Naive thymus-derived CD4-positive, alpha-beta T cell (primary cell): Measurements from ENCODE around the gene ZAP70. TPM values are rescaled to one million over a fixed set of nuclear protein-coding genes. Genes with fewer than 3 reads are reported as not detected.
A peak's percentile ranks its signal among the peaks of the same experiment; 100 is the strongest.

Experiments
- ATAC-seq: fragments of 150-1000 bp; cut with Tn5 transposase; 2 replicates; pipeline ENCODE4 v1.10.0; 2021; ENCODE audit warnings: mild to moderate bottlenecking, moderate library complexity
- CTCF ChIA-PET: fragments of 350-600 bp; sonication (Branson Sonifier 250); formaldehyde crosslinking; loops from one replicate; lab custom pipeline; 2021; ENCODE audit warnings: antibody characterized with exemption; lab: Charles Lee
- POLR2A ChIA-PET: fragments of 350-600 bp; sonication (Branson Sonifier 250); formaldehyde crosslinking; loops from one replicate; lab custom pipeline; 2021; ENCODE audit warnings: antibody characterized with exemption, inconsistent platforms; lab: Charles Lee
- DNase-seq, 9 donors: peaks; one replicate each; pipeline versions ENCODE4 v3.0.0 to v3.0.0-alpha.2; 2020 to 2022; ENCODE audit warnings: mixed read lengths in 1 of 9
- H3K27ac ChIP-seq: one replicate; pipeline ENCODE4 v1.7.0; 2013; ENCODE audit warnings: mild to moderate bottlenecking, low read depth, low read length, moderate library complexity
- H3K27me3 ChIP-seq, 2 donors: one replicate each; pipeline ENCODE4 v1.7.0; 2013; ENCODE audit warnings: low read length in 2 of 2, mild to moderate bottlenecking in 2 of 2, moderate library complexity in 2 of 2; ENCODE audit not compliant: control insufficient read depth in 2 of 2, insufficient read depth in 2 of 2
- H3K36me3 ChIP-seq, 3 experiments: 1 replicate in 2 of 3; 2 replicates in 1 of 3; pipeline ENCODE4 v1.7.0; 2013; ENCODE audit warnings: low read length in 3 of 3, mild to moderate bottlenecking in 3 of 3, moderate library complexity in 1 of 3; ENCODE audit not compliant: insufficient read depth in 3 of 3, control insufficient read depth in 2 of 3
- H3K4me1 ChIP-seq, 2 donors: one replicate each; pipeline ENCODE4 v1.7.0; 2013; ENCODE audit warnings: low read length in 2 of 2, mild to moderate bottlenecking in 2 of 2, moderate library complexity in 1 of 2; ENCODE audit not compliant: control insufficient read depth in 2 of 2, insufficient read depth in 2 of 2
- H3K4me3 ChIP-seq: 2 replicates; pipeline ENCODE4 v1.7.0; 2013; ENCODE audit warnings: mild to moderate bottlenecking, low read length
- H3K9me3 ChIP-seq, 3 experiments: 1 replicate in 2 of 3; 2 replicates in 1 of 3; pipeline ENCODE4 v1.7.0; 2013; ENCODE audit warnings: low read length in 3 of 3; ENCODE audit not compliant: control insufficient read depth in 2 of 3
- H3K27ac Mint-ChIP-seq, 9 donors: one replicate each; pipeline ENCODE4 v1.8.0; 2020 to 2022; ENCODE audit warnings: mixed read lengths in 9 of 9, mild to moderate bottlenecking in 8 of 9, moderate library complexity in 5 of 9, inconsistent platforms in 2 of 9
- H3K27me3 Mint-ChIP-seq, 5 donors: one replicate each; pipeline ENCODE4 v1.8.0; 2021 to 2022; ENCODE audit warnings: mixed read lengths in 5 of 5, mild to moderate bottlenecking in 1 of 5
- H3K36me3 Mint-ChIP-seq, 5 donors: one replicate each; pipeline ENCODE4 v1.8.0; 2020 to 2022; ENCODE audit warnings: mixed read lengths in 5 of 5, mild to moderate bottlenecking in 3 of 5, inconsistent platforms in 1 of 5
- H3K4me1 Mint-ChIP-seq, 7 donors: one replicate each; pipeline ENCODE4 v1.8.0; 2020 to 2022; ENCODE audit warnings: mixed read lengths in 7 of 7, mild to moderate bottlenecking in 3 of 7, inconsistent platforms in 1 of 7
- H3K4me3 Mint-ChIP-seq, 10 donors: one replicate each; pipeline ENCODE4 v1.8.0; 2020 to 2022; ENCODE audit warnings: mild to moderate bottlenecking in 10 of 10, mixed read lengths in 10 of 10, moderate library complexity in 6 of 10, inconsistent platforms in 2 of 10
- H3K9me3 Mint-ChIP-seq, 11 donors: one replicate each; pipeline ENCODE4 v1.8.0; 2020 to 2022; ENCODE audit warnings: mixed read lengths in 11 of 11, mild to moderate bottlenecking in 4 of 11, inconsistent platforms in 1 of 11, moderate library complexity in 1 of 11
- intact Hi-C, 2 donors: fragments of 100-400 bp; cut with micrococcal nuclease; formaldehyde crosslinking; loops; one replicate each; pipeline ENCODE4 v1.15.1; 2023
- polyA plus RNA-seq, 2 donors: library from polyadenylated mRNA; unstranded; fragments of 300-500 nt; fragmentation: Illumina TruSeq; gene quantifications; one replicate each; pipeline ENCODE4 v1.2.3, GENCODE V29; 2021
- total RNA-seq, 6 experiments: library from RNA in 5 of 6; stranded (reverse) in 5 of 6; gene quantifications; 1 replicate in 5 of 6; 2 replicates in 1 of 6; pipeline ENCODE4 v1.2.3 and lab custom pipeline; 2021 to 2026

The ZAP70 gene
- total RNA-seq: 100 to 1,000 TPM; 354 to 432 (median 382) TPM
- 100 to 1,000 TPM; 105 to 166 TPM for polyA plus RNA-seq
- total RNA-seq (lab: John Stamatoyannopoulos, UW): 548 reads per million, percentile 98 among the genes with 10 or more reads in this experiment

- peak; percentile 35 to 84 (median 78) for DNase-seq
- ATAC-seq: peak; percentile 74
- Mint-ChIP-seq H3K27ac (peak within 1 kb of the TSS; percentile 94 to 100 (median 99)), H3K27me3 (peaks cover 0 to 2% (median 0%) of the 10 kb centered on the region in 5 donors), H3K4me1 (peaks cover 63 to 89% (median 75%) of the 10 kb centered on the region in 7 donors), H3K4me3 (peak within 1 kb of the TSS; percentile 86 to 100 (median 94)), H3K9me3 (peaks cover 0 to 2% (median 0%) of the 10 kb centered on the region in 11 donors), H3K36me3 (peaks cover 3 to 45% (median 9%) of the 10 kb centered on the region in 5 donors)
- Histone ChIP-seq H3K4me1 (peaks cover 57 to 67% of the 10 kb centered on the region in 2 donors), H3K27ac (peak within 1 kb of the TSS; percentile 95), H3K27me3 (no peaks in the 10 kb centered on the region), H3K36me3 (peaks cover 0 to 18% (median 0%) of the 10 kb centered on the region in 3 experiments), H3K9me3 (no peaks in the 10 kb centered on the region), H3K4me3 (peak within 1 kb of the TSS; percentile 94)
- ChIA-PET CTCF (interaction anchor here (0.9 to 7.7 kb wide), 7 partner anchors 10 to 50 kb away, joined by 3 to 43 read pairs (median 5); partner anchors contain the start of gene ACTR1B), POLR2A (interaction anchor here (0.9 to 3.5 kb wide), 15 partner anchors 9 to 750 kb away, joined by 3 to 23 read pairs (median 6); partner anchors contain the start of genes ACTR1B and COX5B)
- intact Hi-C loops: loop anchor here (1.0 to 10.0 kb wide), 8 partner anchors 13 to 1124 kb away; partner anchors contain the start of genes ACTR1B (in 1 of the 2) and TMEM131 (in 1 of the 2)
These were observed at the start of gene ZAP70 for GRCh38 chr2:97713296-97714083. Gene ZAP70 (plus strand): TSS chr2:97713576. CDS start chr2:97724037, 10,461 bp downstream.

DNA sequence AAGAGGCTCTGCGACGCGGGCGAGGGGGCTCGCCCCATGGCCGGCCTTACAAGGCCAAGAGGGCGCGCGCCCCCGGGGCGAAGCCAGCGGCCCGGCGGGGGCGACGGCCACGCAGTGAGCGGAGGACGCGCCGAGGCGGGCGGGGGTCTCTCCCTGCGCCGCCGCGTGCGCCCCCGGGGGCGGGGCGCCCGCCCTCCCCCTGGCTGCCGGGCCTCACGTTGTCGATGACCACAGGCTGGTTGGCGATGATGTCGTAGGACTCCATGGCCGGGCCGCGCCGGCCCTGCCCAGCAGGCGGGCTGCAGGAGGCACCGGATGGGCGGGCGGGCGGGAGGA is 49.8 kb upstream of the ZAP70 start:
- DNase-seq: no peak
- Histone ChIP-seq H3K27me3 (no peaks in the 10 kb centered on the region), H3K36me3 (peaks cover 0 to 22% (median 6%) of the 10 kb centered on the region in 3 experiments), H3K4me3 (peak overlapping the region; percentile 89), H3K27ac (peak overlapping the region; percentile 98), H3K9me3 (no peaks in the 10 kb centered on the region), H3K4me1 (peaks cover 16 to 25% of the 10 kb centered on the region in 2 donors)
- H3K36me3 Mint-ChIP-seq: peaks cover 0 to 6% (median 0%) of the 10 kb centered on the region in 5 donors
- peak overlapping the region in 7 of 9 donors; percentile 96 to 98 (median 97) for H3K27ac Mint-ChIP-seq
- intact Hi-C loops: loop anchor here (5.0 to 10.0 kb wide), 6 partner anchors 334 to 1674 kb away; partner anchors contain the start of genes COA5 (in 1 of the 2), EIF5B (in 1 of the 2), KANSL3 (in 1 of the 2) and LIPT1 (in 1 of the 2)
- H3K4me3 Mint-ChIP-seq: peak overlapping the region; percentile 92 to 99 (median 96)
- no peaks in the 10 kb centered on the region for H3K9me3 Mint-ChIP-seq
- ChIA-PET CTCF (interaction anchor here (0.6 to 2.6 kb wide), 5 partner anchors 34 to 73 kb away, joined by 4 to 13 read pairs (median 5); partner anchors contain the start of gene ZAP70), POLR2A (interaction anchor here (0.6 to 8.2 kb wide), 9 partner anchors 9 to 923 kb away, joined by 3 to 162 read pairs (median 3); partner anchors contain the start of genes ANKRD36B, COX5B and ZAP70)
- peaks cover 15 to 48% (median 36%) of the 10 kb centered on the region in 7 donors for H3K4me1 Mint-ChIP-seq
- no peak for ATAC-seq
- H3K27me3 Mint-ChIP-seq: no peaks in the 10 kb centered on the region

GRCh38 chr2:97663962-97664635 is 49.3 kb upstream of the ZAP70 start, which contains the start of gene ACTR1B:
Gene ACTR1B (minus strand): TSS chr2:97664044. CDS start chr2:97663890, 154 bp downstream.
- ChIA-PET POLR2A (interaction anchor here (0.6 to 8.2 kb wide), 10 partner anchors 9 to 81 kb away, joined by 3 to 162 read pairs (median 4); partner anchors contain the start of genes ANKRD36B, COX5B and ZAP70), CTCF (interaction anchor here (0.6 to 2.6 kb wide), 7 partner anchors 14 to 73 kb away, joined by 3 to 13 read pairs (median 5); partner anchors contain the start of gene ZAP70)
- H3K27me3 Mint-ChIP-seq: no peaks in the 10 kb centered on the region
- DNase-seq (peak; percentile 95 to 99 (median 98)), ATAC-seq (peak; percentile 92)
- no peaks in the 10 kb centered on the region for H3K9me3 ChIP-seq
- H3K4me3 ChIP-seq: peak within 1 kb of the TSS; percentile 89
- peaks cover 0 to 17% (median 2%) of the 10 kb centered on the region in 3 experiments for H3K36me3 ChIP-seq
- H3K27me3 ChIP-seq: no peaks in the 10 kb centered on the region
- peak within 1 kb of the TSS; percentile 98 for H3K27ac ChIP-seq
- H3K36me3 Mint-ChIP-seq: peaks cover 0 to 6% (median 0%) of the 10 kb centered on the region in 5 donors
- H3K27ac Mint-ChIP-seq: peak within 1 kb of the TSS; percentile 96 to 99 (median 98)
- intact Hi-C loops: loop anchor here (1.0 to 10.0 kb wide), 14 partner anchors 19 to 1827 kb away; partner anchors contain the start of genes EIF5B (in 2 of the 2), TXNDC9 (in 2 of the 2), COA5 (in 1 of the 2) and KANSL3 (in 1 of the 2)
- H3K4me1 Mint-ChIP-seq: peaks cover 15 to 48% (median 36%) of the 10 kb centered on the region in 7 donors
- H3K4me3 Mint-ChIP-seq: peak within 1 kb of the TSS; percentile 93 to 99 (median 96)
- H3K4me1 ChIP-seq: peaks cover 16 to 25% of the 10 kb centered on the region in 2 donors
- H3K9me3 Mint-ChIP-seq: no peaks in the 10 kb centered on the region

- H3K27me3 Mint-ChIP-seq: no peaks in the 10 kb centered on the region
- no peaks in the 10 kb centered on the region for H3K9me3 Mint-ChIP-seq
- Histone ChIP-seq H3K4me1 (peaks cover 16 to 25% of the 10 kb centered on the region in 2 donors), H3K36me3 (peaks cover 0 to 12% (median 0%) of the 10 kb centered on the region in 3 experiments), H3K27me3 (no peaks in the 10 kb centered on the region), H3K9me3 (no peaks in the 10 kb centered on the region), H3K27ac (peak overlapping the region; percentile 98), H3K4me3 (peak overlapping the region; percentile 81)
- intact Hi-C loops: loop anchor here (1.0 to 10.0 kb wide), 14 partner anchors 18 to 1826 kb away; partner anchors contain the start of genes EIF5B (in 2 of the 2), TXNDC9 (in 2 of the 2), COA5 (in 1 of the 2) and KANSL3 (in 1 of the 2)
- H3K36me3 Mint-ChIP-seq: peaks cover 0 to 6% (median 0%) of the 10 kb centered on the region in 5 donors
- peak overlapping the region; percentile 95 to 99 (median 98) for H3K27ac Mint-ChIP-seq
- H3K4me1 Mint-ChIP-seq: peaks cover 15 to 48% (median 35%) of the 10 kb centered on the region in 7 donors
- POLR2A ChIA-PET: interaction anchor here (0.6 to 8.2 kb wide), 9 partner anchors 8 to 80 kb away, joined by 3 to 162 read pairs (median 5); partner anchors contain the start of genes ANKRD36B, COX5B and ZAP70
- CTCF ChIA-PET: interaction anchor here (0.6 to 2.6 kb wide), 8 partner anchors 11 to 74 kb away, joined by 3 to 13 read pairs (median 4); no protein-coding TSS in a partner anchor
- peak overlapping the region; percentile 86 to 98 (median 95) for H3K4me3 Mint-ChIP-seq
- DNase-seq (no peak), ATAC-seq (no peak)
These were observed 48.8 kb upstream of the ZAP70 start for GRCh38 chr2:97664636-97664970.

- ATAC-seq: no peak
- ChIA-PET CTCF (no interaction called here), POLR2A (interaction anchor here (0.6 kb wide), 1 partner anchor 1037 kb away, joined by 3 read pairs; no protein-coding TSS in a partner anchor)
- Histone ChIP-seq H3K4me1 (peaks cover 6 to 7% of the 10 kb centered on the region in 2 donors), H3K27me3 (no peaks in the 10 kb centered on the region), H3K27ac (no peak within 1 kb of the TSS), H3K9me3 (no peaks in the 10 kb centered on the region), H3K4me3 (no peak within 1 kb of the TSS), H3K36me3 (no peaks in the 10 kb centered on the region)
- Mint-ChIP-seq H3K27ac (no peak within 1 kb of the TSS), H3K4me1 (peaks cover 2 to 25% (median 11%) of the 10 kb centered on the region in 7 donors), H3K36me3 (peaks cover 0 to 3% (median 0%) of the 10 kb centered on the region in 5 donors), H3K9me3 (no peaks in the 10 kb centered on the region), H3K4me3 (no peak within 1 kb of the TSS), H3K27me3 (peaks cover 0 to 9% (median 0%) of the 10 kb centered on the region in 5 donors)
- no peak for DNase-seq
- intact Hi-C loops: loop anchor here in 1 of 2 donors (10.0 kb wide), 1 partner anchor 1485 kb away; the partner anchor contains the start of genes LIPT1 and TSGA10
These were observed 43.9 kb upstream of the ZAP70 start, which contains the start of gene C2orf92 for GRCh38 chr2:97669448-97669847. Gene C2orf92 (plus strand): TSS chr2:97669713. CDS start chr2:97669789, 76 bp downstream.
